Chondrocyte (in vitro differentiated cells): Measurements from ENCODE around the gene CRLF1. TPM values are rescaled to one million over a fixed set of nuclear protein-coding genes. Genes with fewer than 3 reads are reported as not detected.

Experiments used
- DNase-seq: peaks from one replicate; pipeline ENCODE4 v3.0.0; 2021; ENCODE audit warnings: mixed read lengths, low spot score
- H3K27ac Mint-ChIP-seq: one replicate; pipeline ENCODE4 v1.8.0; 2021; ENCODE audit warnings: mild to moderate bottlenecking, moderate library complexity, mixed read lengths; ENCODE audit not compliant: unreplicated experiment
- H3K27me3 Mint-ChIP-seq: 2 replicates; pipeline ENCODE4 v1.8.0; 2021; ENCODE audit warnings: low read depth, mixed read lengths
- H3K36me3 Mint-ChIP-seq: 2 replicates; pipeline ENCODE4 v1.8.0; 2021; ENCODE audit warnings: low read depth, mixed read lengths
- H3K4me1 Mint-ChIP-seq: 2 replicates; pipeline ENCODE4 v1.8.0; 2021; ENCODE audit warnings: low read depth, mild to moderate bottlenecking, mixed read lengths
- H3K4me3 Mint-ChIP-seq: one replicate; pipeline ENCODE4 v1.8.0; 2021; ENCODE audit warnings: mild to moderate bottlenecking, moderate library complexity, mixed read lengths; ENCODE audit not compliant: unreplicated experiment
- H3K9me3 Mint-ChIP-seq: 2 replicates; pipeline ENCODE4 v1.8.0; 2021; ENCODE audit warnings: low read depth, mixed read lengths
- CTCF ChIP-seq: fragments of 200-600 bp; sonication (generic); IDR thresholded peaks from 2 replicates; pipeline ENCODE4 v1.5.0; 2021; ENCODE audit warnings: antibody characterized with exemption, mild to moderate bottlenecking, moderate library complexity
- total RNA-seq: library from RNA; stranded (reverse); gene quantifications from 3 replicates; pipeline ENCODE4 v1.2.1, GENCODE V29; 2021

CRLF1 gene
- total RNA-seq, 1 donor from 2014 or later, result 13.2 TPM

- no peak for TF ChIP-seq CTCF
- Mint-ChIP-seq H3K27me3 (peaks cover 48% of the 10 kb centered on the region), H3K27ac (no peak overlapping the region), H3K9me3 (no peaks in the 10 kb centered on the region), H3K4me1 (peaks cover 25% of the 10 kb centered on the region), H3K4me3 (no peak overlapping the region), H3K36me3 (peaks cover 3% of the 10 kb centered on the region)
- DNase-seq, result no peak
Measured at GRCh38 chr19:18608102-18608804, 1.7 kb upstream of the CRLF1 start.

- DNase-seq, result no peak
- Mint-ChIP-seq H3K27me3 (peaks cover 51% of the 10 kb centered on the region), H3K4me3 (peak overlapping the region; percentile 53), H3K4me1 (peaks cover 26% of the 10 kb centered on the region), H3K36me3 (peaks cover 3% of the 10 kb centered on the region), H3K27ac (no peak overlapping the region), H3K9me3 (no peaks in the 10 kb centered on the region)
- no peak for TF ChIP-seq CTCF
Measured at GRCh38 chr19:18607226-18608101, 865 bp upstream of the CRLF1 start.

GRCh38 chr19:18605546-18606280, 886 bp downstream of the CRLF1 start:
- no peaks in the 10 kb centered on the region for H3K9me3 Mint-ChIP-seq
- no peak for DNase-seq
- H3K36me3 Mint-ChIP-seq, result peaks cover 2% of the 10 kb centered on the region
- H3K27ac Mint-ChIP-seq, result no peak overlapping the region
- TF ChIP-seq CTCF, result no peak
- H3K4me3 Mint-ChIP-seq, result peak overlapping the region; percentile 55
- H3K27me3 Mint-ChIP-seq, result peaks cover 40% of the 10 kb centered on the region
- peaks cover 15% of the 10 kb centered on the region for H3K4me1 Mint-ChIP-seq

- H3K4me3 Mint-ChIP-seq, result peak overlapping the region; percentile 55
- H3K9me3 Mint-ChIP-seq, result no peaks in the 10 kb centered on the region
- H3K36me3 Mint-ChIP-seq, result peaks cover 2% of the 10 kb centered on the region
- peaks cover 37% of the 10 kb centered on the region for H3K27me3 Mint-ChIP-seq
- peaks cover 15% of the 10 kb centered on the region for H3K4me1 Mint-ChIP-seq
- no peak for TF ChIP-seq CTCF
- no peak for DNase-seq
- H3K27ac Mint-ChIP-seq, result no peak overlapping the region
Measured at GRCh38 chr19:18605196-18605545, 1.4 kb downstream of the CRLF1 start.

- H3K9me3 Mint-ChIP-seq, result no peaks in the 10 kb centered on the region
- peaks cover 34% of the 10 kb centered on the region for H3K27me3 Mint-ChIP-seq
- peaks cover 15% of the 10 kb centered on the region for H3K4me1 Mint-ChIP-seq
- DNase-seq, result no peak
- H3K36me3 Mint-ChIP-seq, result peaks cover 2% of the 10 kb centered on the region
- no peak overlapping the region for H3K4me3 Mint-ChIP-seq
- no peak for TF ChIP-seq CTCF
- H3K27ac Mint-ChIP-seq, result no peak overlapping the region
Measured at GRCh38 chr19:18604820-18605159, 1.8 kb downstream of the CRLF1 start.
